Astrocyte (in vitro differentiated cells and primary cell): ENCODE results near the gene FZD2. TPM values are rescaled to one million over a fixed set of nuclear protein-coding genes. Genes with fewer than 3 reads are reported as not detected.

Source experiments
- DNase-seq: peaks from one replicate; pipeline ENCODE4 v3.0.0-alpha.2; 2010; ENCODE audit warnings: low read depth
- FAIRE-seq: peaks from 2 replicates; lab custom pipeline; 2011; peaks lifted over from hg19 to GRCh38; lab: Jason Lieb, UNC
- H2AFZ ChIP-seq: 2 replicates; pipeline ENCODE4 v1.6.0; 2012; ENCODE audit warnings: low read depth, low read length, inconsistent platforms
- H3K27ac ChIP-seq: 2 replicates; pipeline ENCODE4 v1.5.1; 2011; ENCODE audit warnings: low read depth, low read length, inconsistent platforms
- H3K27me3 ChIP-seq: 2 replicates; pipeline ENCODE4 v1.6.0; 2011; ENCODE audit warnings: low read length, inconsistent platforms; ENCODE audit not compliant: insufficient read depth
- H3K36me3 ChIP-seq: 2 replicates; pipeline ENCODE4 v1.5.1; 2011; ENCODE audit warnings: low read length, inconsistent platforms; ENCODE audit not compliant: insufficient read depth
- H3K4me1 ChIP-seq: 2 replicates; pipeline ENCODE4 v1.5.1; 2011; ENCODE audit warnings: low read length, inconsistent platforms; ENCODE audit not compliant: insufficient read depth
- H3K4me2 ChIP-seq: 2 replicates; pipeline ENCODE4 v1.6.0; 2012; ENCODE audit warnings: low read length, inconsistent platforms
- H3K4me3 ChIP-seq: 2 replicates; pipeline ENCODE4 v1.5.1; 2011; ENCODE audit warnings: low read depth, mild to moderate bottlenecking, low read length, inconsistent platforms; ENCODE audit not compliant: insufficient read depth
- H3K79me2 ChIP-seq: 2 replicates; pipeline ENCODE4 v1.6.0; 2012; ENCODE audit warnings: mild to moderate bottlenecking, low read length, inconsistent platforms; ENCODE audit not compliant: insufficient read depth
- H3K9ac ChIP-seq: 2 replicates; pipeline ENCODE4 v1.6.0; 2012; ENCODE audit warnings: mild to moderate bottlenecking, low read length, inconsistent platforms
- H3K9me3 ChIP-seq: 2 replicates; pipeline ENCODE4 v1.5.1; 2012; ENCODE audit warnings: low read depth, mild to moderate bottlenecking, low read length, inconsistent platforms; ENCODE audit not compliant: insufficient read depth
- H4K20me1 ChIP-seq: 2 replicates; pipeline ENCODE4 v1.6.0; 2012; ENCODE audit warnings: low read length, inconsistent platforms; ENCODE audit not compliant: insufficient read depth
- H3K27ac Mint-ChIP-seq: one replicate; pipeline ENCODE4 v1.8.0; 2021; ENCODE audit warnings: mild to moderate bottlenecking, mixed read lengths; ENCODE audit not compliant: unreplicated experiment
- H3K27me3 Mint-ChIP-seq: one replicate; pipeline ENCODE4 v1.8.0; 2021; ENCODE audit warnings: low read depth, mixed read lengths; ENCODE audit not compliant: unreplicated experiment
- H3K36me3 Mint-ChIP-seq: one replicate; pipeline ENCODE4 v1.8.0; 2021; ENCODE audit warnings: low read depth, mixed read lengths; ENCODE audit not compliant: unreplicated experiment
- H3K4me1 Mint-ChIP-seq: one replicate; pipeline ENCODE4 v1.8.0; 2021; ENCODE audit warnings: low read depth, mixed read lengths; ENCODE audit not compliant: unreplicated experiment
- H3K4me3 Mint-ChIP-seq: one replicate; pipeline ENCODE4 v1.8.0; 2021; ENCODE audit warnings: mild to moderate bottlenecking, moderate library complexity, mixed read lengths; ENCODE audit not compliant: unreplicated experiment
- H3K9me3 Mint-ChIP-seq: one replicate; pipeline ENCODE4 v1.8.0; 2021; ENCODE audit warnings: mild to moderate bottlenecking, mixed read lengths; ENCODE audit not compliant: unreplicated experiment
- CTCF ChIP-seq: IDR thresholded peaks from 2 replicates; pipeline ENCODE4 v1.5.1; 2011; ENCODE audit warnings: low read depth, mild to moderate bottlenecking, inconsistent platforms, low read length, moderate library complexity; ENCODE audit not compliant: insufficient read depth
- EZH2 ChIP-seq: IDR thresholded peaks from 2 replicates; pipeline ENCODE4 v1.6.1; 2012; ENCODE audit warnings: mild to moderate bottlenecking, low read length, inconsistent platforms; ENCODE audit not compliant: insufficient read depth
- total RNA-seq: library from RNA; stranded (reverse); gene quantifications from 2 replicates; pipeline ENCODE4 v1.2.1, GENCODE V29; 2021

FZD2 gene
- total RNA-seq, 1 donor from 2014 or later = 97.6 TPM

GRCh38 chr17:44591206-44591605 lies 33.9 kb downstream of the FZD2 start:
- Mint-ChIP-seq H3K9me3 (no peaks in the 10 kb centered on the region), H3K4me3 (no peak overlapping the region), H3K4me1 (peaks cover 28% of the 10 kb centered on the region), H3K36me3 (no peaks in the 10 kb centered on the region), H3K27ac (no peak overlapping the region), H3K27me3 (peaks cover 6% of the 10 kb centered on the region)
- TF ChIP-seq EZH2 (no peak), CTCF (no peak)
- H3K4me2 ChIP-seq = no peak overlapping the region
- no peaks in the 10 kb centered on the region for H3K27me3 ChIP-seq
- FAIRE-seq (no peak), DNase-seq (no peak)
- H3K79me2 ChIP-seq = no peaks in the 10 kb centered on the region
- no peaks in the 10 kb centered on the region for H4K20me1 ChIP-seq
- no peaks in the 10 kb centered on the region for H3K36me3 ChIP-seq
- H3K9ac ChIP-seq = no peak overlapping the region
- H3K27ac ChIP-seq = no peak overlapping the region
- peak overlapping the region; percentile 42 for H2AFZ ChIP-seq
- H3K4me3 ChIP-seq = no peak overlapping the region
- peaks cover 17% of the 10 kb centered on the region for H3K4me1 ChIP-seq
- no peaks in the 10 kb centered on the region for H3K9me3 ChIP-seq

GRCh38 chr17:44593156-44593555 lies 35.9 kb downstream of the FZD2 start:
- TF ChIP-seq CTCF (no peak), EZH2 (no peak)
- peak overlapping the region; percentile 53 for H3K27ac Mint-ChIP-seq
- no peak for FAIRE-seq

GRCh38 chr17:44595216-44595775 lies 38.0 kb downstream of the FZD2 start:
- no peak overlapping the region for H3K9ac ChIP-seq
- H3K4me3 ChIP-seq = no peak overlapping the region
- peaks cover 20% of the 10 kb centered on the region for H3K4me1 Mint-ChIP-seq
- peaks cover 12% of the 10 kb centered on the region for H3K4me1 ChIP-seq
- H3K27me3 ChIP-seq = no peaks in the 10 kb centered on the region
- H3K79me2 ChIP-seq = no peaks in the 10 kb centered on the region
- no peaks in the 10 kb centered on the region for H3K9me3 ChIP-seq
- no peak overlapping the region for H3K4me3 Mint-ChIP-seq
- no peaks in the 10 kb centered on the region for H3K36me3 ChIP-seq
- H2AFZ ChIP-seq = no peak overlapping the region
- no peak overlapping the region for H3K27ac Mint-ChIP-seq
- no peaks in the 10 kb centered on the region for H3K36me3 Mint-ChIP-seq
- H3K27ac ChIP-seq = no peak overlapping the region
- FAIRE-seq (no peak), DNase-seq (no peak)
- H4K20me1 ChIP-seq = no peaks in the 10 kb centered on the region
- peaks cover 6% of the 10 kb centered on the region for H3K27me3 Mint-ChIP-seq
- H3K9me3 Mint-ChIP-seq = no peaks in the 10 kb centered on the region
- H3K4me2 ChIP-seq = no peak overlapping the region
- TF ChIP-seq CTCF (no peak), EZH2 (no peak)

More at GRCh38 chr17:44593156-44593555, 35.9 kb downstream of the FZD2 start:
- Histone ChIP-seq H3K36me3 (no peaks in the 10 kb centered on the region), H3K4me2 (no peak overlapping the region), H3K9ac (no peak overlapping the region), H3K4me1 (peaks cover 3% of the 10 kb centered on the region), H3K9me3 (no peaks in the 10 kb centered on the region), H3K79me2 (no peaks in the 10 kb centered on the region), H2AFZ (no peak overlapping the region), H3K4me3 (no peak overlapping the region), H4K20me1 (no peaks in the 10 kb centered on the region), H3K27ac (no peak overlapping the region), H3K27me3 (no peaks in the 10 kb centered on the region)
- H3K36me3 Mint-ChIP-seq = no peaks in the 10 kb centered on the region
- H3K4me1 Mint-ChIP-seq = peaks cover 12% of the 10 kb centered on the region
- no peaks in the 10 kb centered on the region for H3K9me3 Mint-ChIP-seq
- peaks cover 6% of the 10 kb centered on the region for H3K27me3 Mint-ChIP-seq
- DNase-seq = no peak
- H3K4me3 Mint-ChIP-seq = no peak overlapping the region
